Uterus (tissue), 4 donors: ENCODE measurements around the gene LIMK2. TPM values are rescaled to one million over a fixed set of nuclear protein-coding genes. Genes with fewer than 3 reads are reported as not detected.
"Not testable (repeated sequence)": the region's sequence is repeated elsewhere in the genome, so short reads cannot be mapped to it uniquely, and the experiment has no call there.

Source experiments
- DNase-seq, 2 donors: peaks; one replicate each; pipeline ENCODE4 v3.0.0-alpha.2; 2019 to 2020
- H3K27ac ChIP-seq, 2 donors: fragments of 200-600 bp; sonication (generic); 1 replicate in 1 of 2; 2 replicates in 1 of 2; pipeline ENCODE4 v1.5.1; 2016 to 2018
- H3K27me3 ChIP-seq, 2 donors: fragments of 200-600 bp; sonication (generic); one replicate each; pipeline ENCODE4 v1.5.1; 2018 to 2019; ENCODE audit warnings: control low read depth in 1 of 2
- H3K36me3 ChIP-seq, 2 donors: fragments of 200-600 bp; sonication (generic); one replicate each; pipeline ENCODE4 v1.5.1; 2019; ENCODE audit warnings: control low read depth in 1 of 2
- H3K4me1 ChIP-seq, 2 donors: fragments of 200-600 bp; sonication (generic); one replicate each; pipeline ENCODE4 v1.5.1; 2018 to 2019; ENCODE audit warnings: control low read depth in 1 of 2
- H3K4me3 ChIP-seq, 2 donors: fragments of 200-600 bp; sonication (generic); 1 replicate in 1 of 2; 2 replicates in 1 of 2; pipeline ENCODE4 v1.5.1; 2018 to 2019; ENCODE audit warnings: mild to moderate bottlenecking in 1 of 2
- H3K9me3 ChIP-seq, 2 donors: fragments of 200-600 bp; sonication (generic); one replicate each; pipeline ENCODE4 v1.5.1; 2019; ENCODE audit warnings: control low read depth in 1 of 2
- CTCF ChIP-seq, 4 experiments: fragments of 200-600 bp in 2 of 4; fragments of 450-650 bp in 2 of 4; sonication (generic) in 2 of 4; IDR thresholded peaks; one replicate each; pipeline ENCODE4 v1.5.1; 2016 to 2019; ENCODE audit warnings: antibody characterized with exemption in 4 of 4, mild to moderate bottlenecking in 2 of 4, moderate library complexity in 1 of 4
- POLR2A ChIP-seq, 2 donors: fragments of 450-650 bp; IDR thresholded peaks; one replicate each; pipeline ENCODE4 v1.6.1; 2016; ENCODE audit warnings: antibody characterized with exemption in 2 of 2, mild to moderate bottlenecking in 1 of 2, moderate library complexity in 1 of 2
- intact Hi-C: fragments of 100-400 bp; cut with DNase I; formaldehyde crosslinking; loops from one replicate; pipeline ENCODE4 v1.15.1; 2023; ENCODE audit warnings: low total_unique reads
- total RNA-seq, 4 donors: library from RNA; depleted of rRNA in 3 of 4; stranded (reverse); fragments of >200 nt in 3 of 4; gene quantifications; one replicate each; pipeline versions ENCODE4 v1.1.0 to v1.2.4, GENCODE V29; 2014 to 2023
- donor health status: DM: yes; HTN: yes; CAD: no.

The LIMK2 gene
- total RNA-seq = 10 to 100 TPM in 2 of 4 donors, 1 to 10 TPM in 2; 7.2 to 52.0 (median 22.1) TPM

DNA sequence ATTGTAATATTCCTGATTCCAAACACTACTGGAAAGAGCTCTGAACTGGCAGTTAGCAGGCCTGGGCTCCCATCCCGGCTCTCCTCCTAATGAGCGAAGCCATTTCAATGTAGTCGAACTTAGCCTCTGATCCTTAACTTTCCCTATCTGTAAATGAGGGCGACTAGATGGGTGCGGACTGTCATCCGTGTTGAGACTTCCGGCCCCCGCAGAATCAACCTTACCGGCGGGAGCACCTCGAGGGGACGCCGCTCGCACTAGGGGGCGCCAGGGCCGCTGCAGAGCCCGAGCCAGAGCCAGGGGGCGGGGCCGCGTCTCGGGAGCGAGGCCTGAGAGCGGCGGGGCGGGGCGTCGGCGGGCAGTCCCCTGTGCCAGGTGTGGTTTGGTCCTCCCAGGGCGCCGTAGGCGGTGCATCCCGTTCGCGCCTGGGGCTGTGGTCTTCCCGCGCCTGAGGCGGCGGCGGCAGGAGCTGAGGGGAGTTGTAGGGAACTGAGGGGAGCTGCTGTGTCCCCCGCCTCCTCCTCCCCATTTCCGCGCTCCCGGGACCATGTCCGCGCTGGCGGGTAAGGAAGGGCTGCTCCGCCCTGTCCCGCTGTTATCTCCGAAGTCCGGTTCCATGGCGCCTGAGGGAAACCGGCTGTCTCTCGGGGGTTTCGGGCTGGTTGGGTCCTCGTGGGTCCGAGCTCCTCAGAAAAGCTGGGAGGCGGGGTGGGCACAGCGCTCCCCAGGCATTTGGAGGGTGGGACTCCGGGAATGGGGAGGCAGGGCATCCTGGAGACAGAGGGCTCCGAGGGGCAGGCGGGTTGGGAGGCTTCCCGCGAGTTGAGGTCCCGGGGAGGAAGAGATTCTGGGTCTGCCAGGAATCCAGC lies at the start of gene LIMK2:
Gene LIMK2 (plus strand): TSS at position 437 of the 869 bp plus-strand sequence. CDS start 111 bp downstream, at position 548.
- no peaks in the 10 kb centered on the region for H3K36me3 ChIP-seq
- no peaks in the 10 kb centered on the region for H3K27me3 ChIP-seq
- peak within 1 kb of the TSS; percentile 71 to 92 for H3K4me3 ChIP-seq
- peak; percentile 92 to 94 for DNase-seq
- peaks cover 0 to 11% of the 10 kb centered on the region in 2 donors for H3K4me1 ChIP-seq
- H3K9me3 ChIP-seq = no peaks in the 10 kb centered on the region
- peak within 1 kb of the TSS; percentile 75 to 79 for H3K27ac ChIP-seq
- TF ChIP-seq POLR2A (IDR thresholded peaks at IDR 0.05) (peak; percentile 27 to 76), CTCF (IDR thresholded peaks at IDR 0.05) (peak; percentile 84 to 96 (median 87))
- intact Hi-C loops = no loop called here

DNA sequence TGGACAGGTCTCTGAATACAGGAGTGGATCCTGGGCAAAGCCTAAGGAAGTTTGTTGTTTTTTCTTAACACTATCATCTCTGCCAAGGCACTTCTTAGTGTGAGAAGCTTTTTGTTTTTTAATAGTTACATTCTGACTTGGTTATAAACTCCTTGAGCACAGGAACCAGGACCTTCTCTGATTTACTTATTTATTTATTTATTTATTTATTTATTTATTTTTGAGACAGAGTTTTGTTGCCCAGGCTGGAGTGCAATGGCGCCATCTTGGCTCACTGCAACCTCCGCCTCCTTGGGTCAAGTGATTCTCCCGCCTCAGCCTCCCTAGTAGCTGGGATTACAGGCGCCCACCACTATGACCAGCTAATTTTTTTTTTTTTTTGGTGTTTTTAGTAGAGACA lies 41.1 kb upstream of the LIMK2 start:
- H3K27ac ChIP-seq = no peak overlapping the region

GRCh38 chr22:31171734-31172133 lies 40.4 kb upstream of the LIMK2 start:
- intact Hi-C loops, H3K9me3 ChIP-seq, H3K27me3 ChIP-seq, H3K4me3 ChIP-seq, H3K27ac ChIP-seq, DNase-seq, H3K36me3 ChIP-seq, H3K4me1 ChIP-seq: not testable (repeated sequence)

More for the DNA sequence above, 41.1 kb upstream of the LIMK2 start:
- H3K4me1 ChIP-seq = peaks cover 0 to 9% of the 10 kb centered on the region in 2 donors
- no peaks in the 10 kb centered on the region for H3K36me3 ChIP-seq
- TF ChIP-seq POLR2A (IDR thresholded peaks at IDR 0.05) = no peak
- TF ChIP-seq CTCF (IDR thresholded peaks at IDR 0.05) = no peak
- intact Hi-C loops = no loop called here
- no peak for DNase-seq
- no peaks in the 10 kb centered on the region for H3K27me3 ChIP-seq
- H3K9me3 ChIP-seq = no peaks in the 10 kb centered on the region
- no peak overlapping the region for H3K4me3 ChIP-seq

GRCh38 chr22:31173386-31174145 lies 38.5 kb upstream of the LIMK2 start:
- Histone ChIP-seq H3K4me3 (no peak overlapping the region), H3K27me3 (no peaks in the 10 kb centered on the region), H3K36me3 (no peaks in the 10 kb centered on the region), H3K27ac (peak overlapping the region; percentile 39 to 57), H3K9me3 (no peaks in the 10 kb centered on the region), H3K4me1 (peaks cover 0 to 9% of the 10 kb centered on the region in 2 donors)
- DNase-seq = no peak
- no peak for TF ChIP-seq POLR2A (IDR thresholded peaks at IDR 0.05)
- TF ChIP-seq CTCF (IDR thresholded peaks at IDR 0.05) = no peak
- intact Hi-C loops = no loop called here

GRCh38 chr22:31176923-31177322 lies 35.2 kb upstream of the LIMK2 start:
- TF ChIP-seq CTCF (IDR thresholded peaks at IDR 0.05) = no peak
- Histone ChIP-seq H3K27me3 (no peaks in the 10 kb centered on the region), H3K27ac (no peak overlapping the region), H3K9me3 (no peaks in the 10 kb centered on the region), H3K4me3 (no peak overlapping the region), H3K4me1 (peaks cover 0 to 9% of the 10 kb centered on the region in 2 donors), H3K36me3 (no peaks in the 10 kb centered on the region)
- intact Hi-C loops = no loop called here
- no peak for DNase-seq
